ENCODE measurements around the gene MVK.

Gene MVK

GRCh38 chr12:109615556-109616229 is 42.1 kb downstream of the MVK start:
- H4K20me1 ChIP-seq (ENCODE audit: insufficient read depth, low read length): no peaks in the 10 kb centered on the region
- H3K27ac ChIP-seq (ENCODE audit: low read depth, low read length, poor library complexity, severe bottlenecking): no peak overlapping the region
- H3K36me3 ChIP-seq (ENCODE audit: insufficient read depth, low read length): no peaks in the 10 kb centered on the region
- no peaks in the 10 kb centered on the region for H3K4me1 ChIP-seq (ENCODE audit: insufficient read depth, low read length, severe bottlenecking)
- H3K27me3 ChIP-seq (ENCODE audit: insufficient read depth, low read length): no peaks in the 10 kb centered on the region
- no peaks in the 10 kb centered on the region for H3K9me3 ChIP-seq (ENCODE audit: low read length)
- H3F3A ChIP-seq (ENCODE audit: insufficient read depth, low read length): no peaks in the 10 kb centered on the region
- TF ChIP-seq EZH2 (IDR thresholded peaks at IDR 0.05; ENCODE audit: borderline replicate concordance, low read length) (no peak), CTCF (IDR thresholded peaks at IDR 0.05; ENCODE audit: low read length) (no peak)
- H2AFZ ChIP-seq (ENCODE audit: low read length): no peak overlapping the region
- H3K4me2 ChIP-seq (ENCODE audit: low read length): no peak overlapping the region
- no peaks in the 10 kb centered on the region for H3K9me2 ChIP-seq (ENCODE audit: low read depth, low read length)
- no peak overlapping the region for H3K9ac ChIP-seq (ENCODE audit: low read length)
- H3K79me2 ChIP-seq (ENCODE audit: insufficient read depth, low read length): no peaks in the 10 kb centered on the region
- H3K4me3 ChIP-seq (ENCODE audit: low read depth, low read length, poor library complexity, severe bottlenecking): no peak overlapping the region

DNA sequence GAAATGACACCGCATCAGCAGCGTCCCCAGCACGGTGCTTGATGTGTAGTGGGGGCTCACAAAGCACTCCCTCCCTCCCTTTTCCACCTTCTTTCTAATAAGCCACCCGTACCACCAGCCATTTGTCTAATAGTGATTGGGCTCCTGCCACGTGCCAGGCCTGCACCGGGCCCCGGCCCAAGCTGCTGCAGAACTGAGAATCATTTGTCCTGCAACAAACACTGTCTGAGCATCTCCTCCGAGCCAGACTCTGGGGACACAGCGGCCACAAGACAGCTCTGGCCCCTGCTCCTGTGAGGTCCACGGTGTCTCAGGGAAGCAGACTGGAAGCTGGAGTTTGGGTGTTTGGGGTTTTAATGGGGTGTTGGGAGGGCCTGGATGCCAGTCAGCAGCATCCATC is 43.9 kb downstream of the MVK start:
- Histone ChIP-seq H2AFZ (ENCODE audit: low read length) (no peak overlapping the region), H3K79me2 (ENCODE audit: insufficient read depth, low read length) (no peaks in the 10 kb centered on the region), H4K20me1 (ENCODE audit: insufficient read depth, low read length) (no peaks in the 10 kb centered on the region), H3F3A (ENCODE audit: insufficient read depth, low read length) (no peaks in the 10 kb centered on the region), H3K27me3 (ENCODE audit: insufficient read depth, low read length) (no peaks in the 10 kb centered on the region), H3K36me3 (ENCODE audit: insufficient read depth, low read length) (no peaks in the 10 kb centered on the region), H3K27ac (ENCODE audit: low read depth, low read length, poor library complexity, severe bottlenecking) (no peak overlapping the region), H3K4me2 (ENCODE audit: low read length) (no peak overlapping the region), H3K9me3 (ENCODE audit: low read length) (no peaks in the 10 kb centered on the region), H3K4me1 (ENCODE audit: insufficient read depth, low read length, severe bottlenecking) (no peaks in the 10 kb centered on the region), H3K9me2 (ENCODE audit: low read depth, low read length) (no peaks in the 10 kb centered on the region), H3K9ac (ENCODE audit: low read length) (no peak overlapping the region), H3K4me3 (ENCODE audit: low read depth, low read length, poor library complexity, severe bottlenecking) (no peak overlapping the region)
- TF ChIP-seq CTCF (IDR thresholded peaks at IDR 0.05; ENCODE audit: low read length) (no peak), EZH2 (IDR thresholded peaks at IDR 0.05; ENCODE audit: borderline replicate concordance, low read length) (no peak)

DNA sequence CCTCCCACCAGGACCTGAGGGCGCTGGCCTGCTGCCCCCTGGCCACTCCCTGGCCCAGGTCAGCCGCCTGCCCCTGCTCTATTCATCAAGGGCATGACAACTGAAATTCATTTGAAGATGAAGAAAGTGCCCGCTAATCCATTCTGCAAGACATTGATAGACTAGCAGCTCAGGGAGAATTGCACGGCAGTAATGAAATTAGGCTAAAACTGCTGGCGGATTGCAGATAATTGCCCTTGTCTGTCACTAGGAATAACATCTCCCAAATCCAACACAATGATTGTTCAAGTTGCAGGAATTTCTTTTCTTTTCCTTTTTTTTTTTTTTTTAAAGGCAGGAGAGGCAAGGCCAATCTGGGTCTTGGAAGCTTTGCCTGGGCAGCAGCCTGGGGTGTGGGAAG is 44.5 kb downstream of the MVK start:
- no peak overlapping the region for H3K27ac ChIP-seq (ENCODE audit: low read depth, low read length, poor library complexity, severe bottlenecking)
- H3K9ac ChIP-seq (ENCODE audit: low read length): no peak overlapping the region
- no peaks in the 10 kb centered on the region for H3F3A ChIP-seq (ENCODE audit: insufficient read depth, low read length)
- H3K9me2 ChIP-seq (ENCODE audit: low read depth, low read length): no peaks in the 10 kb centered on the region
- no peaks in the 10 kb centered on the region for H3K79me2 ChIP-seq (ENCODE audit: insufficient read depth, low read length)
- TF ChIP-seq EZH2 (IDR thresholded peaks at IDR 0.05; ENCODE audit: borderline replicate concordance, low read length) (no peak), CTCF (IDR thresholded peaks at IDR 0.05; ENCODE audit: low read length) (no peak)
- no peaks in the 10 kb centered on the region for H3K4me1 ChIP-seq (ENCODE audit: insufficient read depth, low read length, severe bottlenecking)
- no peaks in the 10 kb centered on the region for H4K20me1 ChIP-seq (ENCODE audit: insufficient read depth, low read length)
- no peak overlapping the region for H3K4me3 ChIP-seq (ENCODE audit: low read depth, low read length, poor library complexity, severe bottlenecking)
- H3K36me3 ChIP-seq (ENCODE audit: insufficient read depth, low read length): no peaks in the 10 kb centered on the region
- H3K4me2 ChIP-seq (ENCODE audit: low read length): no peak overlapping the region
- H3K27me3 ChIP-seq (ENCODE audit: insufficient read depth, low read length): no peaks in the 10 kb centered on the region
- H2AFZ ChIP-seq (ENCODE audit: low read length): no peak overlapping the region
- no peaks in the 10 kb centered on the region for H3K9me3 ChIP-seq (ENCODE audit: low read length)

Measured in OCI-LY1 (cell line).